ENCODE results near the gene SEMA5A.
"Not testable (repeated sequence)": the region's sequence is repeated elsewhere in the genome, so short reads cannot be mapped to it uniquely, and the experiment has no call there.

Gene SEMA5A

GRCh38 chr5:9358961-9359685 is 186.8 kb downstream of the SEMA5A start:
- DNase-seq (ENCODE audit: low read depth), result peak; percentile 84

- no peak for DNase-seq (ENCODE audit: low read depth)
Observed at GRCh38 chr5:9356351-9356825, 189.5 kb downstream of the SEMA5A start.

DNA sequence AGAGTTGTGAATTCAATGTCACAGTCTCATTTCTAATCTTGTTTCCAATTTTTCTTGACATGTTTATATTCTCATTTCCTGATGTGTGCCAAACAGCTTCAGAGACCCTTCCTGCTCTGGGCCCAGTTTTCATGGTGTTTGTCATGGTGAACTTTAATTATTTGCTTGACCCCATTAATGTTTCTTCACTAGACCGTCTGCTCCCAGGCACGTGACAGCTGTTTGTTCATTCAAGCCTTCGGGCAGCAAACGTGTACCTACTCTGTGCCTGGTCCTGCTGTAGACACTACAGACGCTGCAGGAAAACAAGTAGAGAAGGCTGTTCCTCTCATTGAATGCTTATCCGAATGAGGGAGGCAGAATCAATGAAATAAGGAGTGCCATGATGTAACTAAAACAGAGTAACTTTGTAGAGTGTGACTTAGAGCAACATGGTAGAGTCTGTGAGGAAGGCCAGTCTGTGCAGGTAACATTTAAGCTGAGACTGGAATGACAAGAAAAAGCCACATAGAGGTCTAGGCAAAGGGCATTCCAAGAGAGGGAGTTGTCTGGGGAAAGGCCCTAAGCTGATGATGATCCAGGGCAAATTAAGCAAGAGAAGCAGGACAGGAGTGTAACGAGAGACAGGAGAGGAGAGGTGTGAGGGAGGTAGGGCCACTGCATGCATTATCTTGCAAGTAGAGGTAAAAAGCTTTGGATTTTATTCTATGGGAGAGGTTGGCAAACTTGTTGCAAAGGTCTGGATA is 191.4 kb downstream of the SEMA5A start:
- no peak for DNase-seq (ENCODE audit: low read depth)

DNA sequence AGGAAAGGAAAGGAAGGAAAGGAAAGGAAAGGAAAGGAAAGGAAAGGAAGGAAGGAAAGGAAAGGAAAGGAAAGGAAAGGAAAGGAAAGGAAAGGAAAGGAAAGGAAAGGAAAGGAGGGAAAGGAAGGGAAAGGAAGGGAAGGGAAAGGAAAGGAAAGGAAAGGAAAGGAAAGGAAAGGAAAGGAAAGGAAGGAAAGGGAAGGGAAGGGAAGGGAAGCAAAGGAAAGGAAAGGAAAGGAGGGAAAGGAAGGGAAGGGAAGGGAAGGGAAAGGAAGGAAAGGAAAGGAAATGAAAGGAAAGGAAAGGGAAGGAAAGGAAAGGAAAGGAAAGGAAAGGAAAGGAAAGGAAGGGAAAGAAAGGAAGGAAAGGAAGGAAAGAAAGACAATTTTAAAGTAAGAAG is 192.8 kb downstream of the SEMA5A start:
- not testable (repeated sequence) for DNase-seq (ENCODE audit: low read depth)

GRCh38 chr5:9351546-9351945 is 194.3 kb downstream of the SEMA5A start:
- no peak for DNase-seq (ENCODE audit: low read depth)

DNA sequence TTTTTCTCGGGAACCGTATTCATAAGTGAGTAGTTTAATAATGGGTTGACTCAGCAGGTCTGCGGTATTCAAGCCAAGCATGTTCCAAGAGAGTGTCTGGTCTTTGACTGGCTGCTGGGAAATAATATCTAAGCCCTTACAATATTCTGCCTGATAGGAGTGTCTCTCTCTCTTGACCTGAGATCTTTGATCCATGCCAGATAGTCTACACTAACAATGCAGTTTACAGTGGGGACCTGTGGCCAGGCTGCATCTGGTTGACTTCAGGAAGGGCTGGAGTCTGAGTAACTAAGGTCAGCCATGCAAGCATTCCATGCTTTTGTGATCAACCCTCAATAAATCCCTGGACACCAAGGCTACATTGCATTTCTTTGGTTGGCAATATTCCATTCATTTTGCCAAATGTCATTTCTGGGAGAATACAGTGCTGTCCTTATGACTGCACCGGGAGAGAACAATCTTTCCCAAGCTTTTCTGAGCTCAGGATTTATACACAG is 195.5 kb downstream of the SEMA5A start:
- no peak for DNase-seq (ENCODE audit: low read depth)

- peak; percentile 48 for DNase-seq (ENCODE audit: low read depth)
Observed at GRCh38 chr5:9348401-9348996, 197.4 kb downstream of the SEMA5A start.

GRCh38 chr5:9347541-9348295 is 198.2 kb downstream of the SEMA5A start:
- no peak for DNase-seq (ENCODE audit: low read depth)

DNA sequence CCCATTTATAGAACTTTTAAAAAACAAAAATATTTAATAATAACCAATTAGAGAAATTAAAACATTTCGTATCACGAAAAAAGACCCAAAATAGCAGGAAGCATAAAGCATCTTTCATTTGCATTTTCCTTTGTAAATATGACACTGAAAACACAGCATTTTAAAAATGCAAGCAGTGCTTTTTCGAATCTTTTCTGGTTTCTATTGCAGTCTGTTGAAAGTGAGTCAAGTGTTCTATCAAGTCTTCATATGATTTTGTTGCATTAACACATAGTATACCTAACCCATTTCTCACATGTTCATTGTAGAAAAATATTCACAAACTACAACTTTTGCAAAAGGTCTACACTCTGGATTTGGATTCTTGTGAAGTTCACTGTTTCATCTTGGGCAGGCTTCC is 198.8 kb downstream of the SEMA5A start:
- DNase-seq (ENCODE audit: low read depth), result no peak

DNA sequence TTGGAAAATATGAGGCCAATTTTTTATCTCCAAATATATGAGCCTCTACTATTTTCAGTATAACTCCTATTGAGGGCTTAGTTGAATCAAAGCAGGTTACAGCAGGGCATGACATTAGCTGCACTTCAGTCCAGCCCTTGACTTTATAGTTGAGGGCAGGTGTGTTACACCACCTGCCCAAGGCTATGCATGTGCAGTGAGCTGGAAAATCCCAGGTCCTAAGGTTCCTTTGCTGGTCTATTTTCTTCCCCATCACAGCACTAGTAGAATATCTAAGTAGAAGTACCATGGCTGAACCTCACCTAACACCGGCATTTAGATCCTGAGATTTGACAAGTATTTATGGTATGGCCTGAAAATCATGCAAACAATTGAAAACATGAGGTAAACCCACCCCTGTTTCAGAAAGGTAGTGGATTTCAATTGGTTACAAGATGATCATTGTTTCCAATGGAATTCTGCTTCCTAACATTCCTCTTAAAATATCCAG is 201.1 kb downstream of the SEMA5A start:
- no peak for DNase-seq (ENCODE audit: low read depth)

DNA sequence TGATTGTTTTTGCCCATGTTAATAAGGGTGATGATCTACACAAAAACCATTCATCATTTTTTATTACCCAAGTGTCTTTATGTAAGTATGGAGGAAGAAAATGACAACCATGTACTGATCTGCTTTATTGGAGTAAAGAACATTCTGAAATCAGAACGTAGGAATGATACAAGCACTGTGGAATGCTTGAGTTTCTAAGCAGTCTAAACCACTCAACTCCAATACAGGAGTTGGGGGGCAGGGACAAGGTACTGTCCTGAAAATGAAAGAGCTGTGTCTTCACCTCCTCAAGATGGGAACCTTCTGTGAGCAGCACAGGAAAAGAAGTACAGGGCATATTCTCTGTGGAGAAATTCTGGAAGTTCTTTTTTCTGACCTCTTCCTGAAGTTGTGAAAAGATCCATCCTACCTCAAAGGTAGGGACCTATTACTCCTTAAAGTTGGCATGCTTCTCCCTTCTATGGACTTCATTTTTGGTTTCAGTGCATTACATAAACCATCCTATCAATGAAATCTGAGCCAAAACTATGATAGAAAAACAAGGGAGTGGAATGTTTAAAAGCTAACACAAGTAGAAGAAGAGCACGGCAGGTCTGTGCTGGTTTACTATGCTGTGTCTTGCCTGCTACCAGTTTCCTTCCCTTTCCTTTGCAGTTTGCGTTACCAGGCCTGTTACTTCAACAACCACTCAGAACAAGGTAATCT is 202.6 kb downstream of the SEMA5A start:
- DNase-seq (ENCODE audit: low read depth), result peak; percentile 59

GRCh38 chr5:9342161-9342787 is 203.6 kb downstream of the SEMA5A start:
- DNase-seq (ENCODE audit: low read depth), result no peak

- DNase-seq (ENCODE audit: low read depth), result no peak
Observed at GRCh38 chr5:9340085-9340484, 205.8 kb downstream of the SEMA5A start.

GRCh38 chr5:9339206-9339818 is 206.6 kb downstream of the SEMA5A start:
- DNase-seq (ENCODE audit: low read depth), result no peak

- no peak for DNase-seq (ENCODE audit: low read depth)
Observed at GRCh38 chr5:9338796-9339195, 207.1 kb downstream of the SEMA5A start.

GRCh38 chr5:9337928-9338595 is 207.8 kb downstream of the SEMA5A start:
- DNase-seq (ENCODE audit: low read depth), result peak; percentile 66

GRCh38 chr5:9335754-9336495 is 209.9 kb downstream of the SEMA5A start:
- no peak for DNase-seq (ENCODE audit: low read depth)

GRCh38 chr5:9335269-9335668 is 210.6 kb downstream of the SEMA5A start:
- no peak for DNase-seq (ENCODE audit: low read depth)

GRCh38 chr5:9332026-9332425 is 213.8 kb downstream of the SEMA5A start:
- DNase-seq (ENCODE audit: low read depth), result no peak
